ENCODE data around the gene CD48. TPM values are rescaled to one million over a fixed set of nuclear protein-coding genes. Genes with fewer than 3 reads are reported as not detected.
"Not testable (repeated sequence)": the region's sequence is repeated elsewhere in the genome, so short reads cannot be mapped to it uniquely, and the experiment has no call there.

Gene CD48
- total and polyA plus RNA-seq, 2 donors = 7.0 to 7.5 TPM

DNA sequence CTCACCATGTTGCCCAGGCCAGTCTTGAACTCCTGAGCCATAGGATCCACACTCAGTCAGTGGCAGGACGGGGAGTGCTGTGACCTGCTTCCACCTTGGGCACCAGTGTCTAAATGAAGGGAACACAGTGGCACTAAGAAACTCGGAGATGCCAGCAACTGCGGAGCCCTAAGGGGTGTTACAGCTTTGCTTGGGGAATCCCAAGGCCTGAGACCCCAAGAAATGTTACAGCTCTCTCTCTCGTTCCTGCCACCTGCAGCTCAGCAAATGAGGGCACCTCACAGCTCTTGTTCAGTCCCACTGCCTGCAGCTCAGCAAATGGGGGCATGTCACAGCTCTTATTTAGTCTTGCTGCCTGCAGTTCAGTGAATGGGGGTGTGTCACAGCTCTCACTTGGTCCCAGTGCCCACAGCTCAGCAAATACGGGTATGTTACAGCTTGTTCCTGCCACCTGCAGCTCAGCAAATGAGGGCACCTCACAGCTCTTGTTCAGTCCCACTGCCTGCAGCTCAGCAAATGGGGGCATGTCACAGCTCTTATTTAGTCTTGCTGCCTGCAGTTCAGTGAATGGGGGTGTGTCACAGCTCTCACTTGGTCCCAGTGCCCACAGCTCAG lies 2.5 kb upstream of the CD48 start:
- H3K4me3 ChIP-seq (ENCODE audit: low read depth, low read length); H3K36me3 ChIP-seq (ENCODE audit: insufficient read depth): not testable (repeated sequence)
- WGBS = 78% methylated on average over 5 of the region's 5 CpGs

GRCh38 chr1:160713161-160713560 lies 1.5 kb upstream of the CD48 start:
- no peaks in the 10 kb centered on the region for H3K4me1 ChIP-seq (ENCODE audit: insufficient read depth)
- H3K27ac ChIP-seq (ENCODE audit: low read depth) = no peak overlapping the region
- H3K4me3 ChIP-seq (ENCODE audit: low read depth, low read length) = no peak overlapping the region
- WGBS = 42% methylated on average over 1 of the region's 1 CpG
- H3K36me3 ChIP-seq (ENCODE audit: insufficient read depth) = no peaks in the 10 kb centered on the region
- DNase-seq (ENCODE audit: extremely low spot score) = no peak

More for the DNA sequence above, 2.5 kb upstream of the CD48 start:
- not testable (repeated sequence) for H3K4me1 ChIP-seq (ENCODE audit: insufficient read depth); H3K27ac ChIP-seq (ENCODE audit: low read depth); DNase-seq (ENCODE audit: extremely low spot score)

- WGBS = 65% methylated on average over 5 of the region's 5 CpGs
Measured at GRCh38 chr1:160712525-160713080, 981 bp upstream of the CD48 start.

DNA sequence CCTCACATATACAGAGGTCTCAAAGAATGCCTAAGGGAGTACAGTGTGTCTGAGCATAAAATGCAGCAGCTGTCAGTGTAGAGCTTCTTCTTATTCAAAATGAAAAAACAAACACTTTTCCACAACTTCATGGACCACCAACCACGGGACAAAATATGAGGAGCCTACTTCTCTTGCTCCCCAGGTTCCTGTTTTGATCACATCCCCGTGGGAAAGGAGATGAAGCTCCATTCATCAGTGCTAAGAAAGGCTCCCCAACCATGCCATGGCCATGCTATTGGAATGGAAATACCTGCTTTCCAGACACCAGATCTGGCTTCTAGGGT lies 383 bp downstream of the CD48 start:
- Histone ChIP-seq H3K4me1 (ENCODE audit: insufficient read depth) (no peaks in the 10 kb centered on the region), H3K27ac (ENCODE audit: low read depth) (no peak overlapping the region), H3K4me3 (ENCODE audit: low read depth, low read length) (peak overlapping the region; percentile 20), H3K36me3 (ENCODE audit: insufficient read depth) (no peaks in the 10 kb centered on the region)
- DNase-seq (ENCODE audit: extremely low spot score) = no peak
- 78% methylated on average over 2 of the region's 2 CpGs for WGBS

More at GRCh38 chr1:160712525-160713080, 981 bp upstream of the CD48 start:
- not testable (repeated sequence) for DNase-seq (ENCODE audit: extremely low spot score); H3K27ac ChIP-seq (ENCODE audit: low read depth); H3K4me3 ChIP-seq (ENCODE audit: low read depth, low read length); H3K36me3 ChIP-seq (ENCODE audit: insufficient read depth); H3K4me1 ChIP-seq (ENCODE audit: insufficient read depth)

- no peaks in the 10 kb centered on the region for H3K36me3 ChIP-seq (ENCODE audit: insufficient read depth)
- WGBS = 80% methylated on average over 4 of the region's 4 CpGs
- H3K4me3 ChIP-seq (ENCODE audit: low read depth, low read length) = peak overlapping the region; percentile 19
Measured at GRCh38 chr1:160710517-160711252, 937 bp downstream of the CD48 start.

DNA sequence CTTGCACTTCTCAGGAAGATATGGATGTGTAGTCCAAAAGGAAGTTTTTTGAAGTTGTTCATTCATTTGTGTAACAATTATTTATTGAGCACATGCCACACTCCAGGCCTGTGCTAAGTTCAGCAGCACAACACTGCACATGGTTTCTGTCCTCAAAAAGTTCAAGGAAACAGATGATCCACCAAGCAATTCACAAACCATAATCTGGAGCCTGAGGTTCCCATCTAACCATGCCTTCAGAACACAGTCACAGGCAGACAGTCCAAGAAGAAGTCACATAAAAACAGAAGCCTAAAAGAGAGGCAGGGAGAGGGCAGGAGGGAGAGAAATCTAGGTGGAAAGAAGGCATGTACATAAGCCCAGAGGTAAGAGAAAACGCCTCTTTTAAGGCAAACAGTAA lies 1.9 kb downstream of the CD48 start:
- Histone ChIP-seq H3K36me3 (ENCODE audit: insufficient read depth) (no peaks in the 10 kb centered on the region), H3K4me1 (ENCODE audit: insufficient read depth) (no peaks in the 10 kb centered on the region), H3K4me3 (ENCODE audit: low read depth, low read length) (no peak overlapping the region), H3K27ac (ENCODE audit: low read depth) (no peak overlapping the region)
- 67% methylated on average over 1 of the region's 1 CpG for WGBS
- DNase-seq (ENCODE audit: extremely low spot score) = no peak

More at GRCh38 chr1:160710517-160711252, 937 bp downstream of the CD48 start:
- no peak overlapping the region for H3K27ac ChIP-seq (ENCODE audit: low read depth)
- DNase-seq (ENCODE audit: extremely low spot score) = no peak
- no peaks in the 10 kb centered on the region for H3K4me1 ChIP-seq (ENCODE audit: insufficient read depth)

DNA sequence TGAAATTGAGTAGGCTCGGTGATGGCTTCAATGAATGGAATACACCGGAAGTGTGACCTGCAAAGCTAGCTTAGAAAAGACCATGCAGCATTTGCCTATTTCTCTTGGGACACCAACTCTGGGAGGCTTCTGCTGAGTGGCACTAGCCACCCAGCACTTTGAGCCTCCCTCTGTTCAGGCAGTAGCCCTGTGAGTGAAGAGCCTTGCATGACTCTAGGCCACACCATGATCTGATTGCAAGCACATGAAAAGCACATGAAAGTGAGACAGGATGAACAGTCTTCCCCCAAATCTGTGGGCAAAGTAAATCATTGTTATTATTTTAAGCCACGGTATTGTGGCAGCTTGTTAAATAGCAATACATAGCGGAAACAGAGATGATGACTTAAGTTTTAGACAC lies 2.8 kb downstream of the CD48 start:
- H3K36me3 ChIP-seq (ENCODE audit: insufficient read depth) = no peaks in the 10 kb centered on the region
- no peaks in the 10 kb centered on the region for H3K4me1 ChIP-seq (ENCODE audit: insufficient read depth)
- whole genome bisulfite sequencing = 76% methylated on average over 4 of the region's 4 CpGs
- no peak overlapping the region for H3K4me3 ChIP-seq (ENCODE audit: low read depth, low read length)
- H3K27ac ChIP-seq (ENCODE audit: low read depth) = no peak overlapping the region
- DNase-seq (ENCODE audit: extremely low spot score) = no peak

GRCh38 chr1:160708118-160708517 lies 3.5 kb downstream of the CD48 start:
- H3K4me3 ChIP-seq (ENCODE audit: low read depth, low read length) = no peak overlapping the region
- WGBS = 83% methylated on average over 4 of the region's 4 CpGs

GRCh38 chr1:160707236-160708064 lies 4.2 kb downstream of the CD48 start:
- DNase-seq (ENCODE audit: extremely low spot score) = no peak
- WGBS = 77% methylated on average over 8 of the region's 8 CpGs
- Histone ChIP-seq H3K27ac (ENCODE audit: low read depth) (no peak overlapping the region), H3K36me3 (ENCODE audit: insufficient read depth) (no peaks in the 10 kb centered on the region), H3K4me3 (ENCODE audit: low read depth, low read length) (no peak overlapping the region), H3K4me1 (ENCODE audit: insufficient read depth) (no peaks in the 10 kb centered on the region)

More at GRCh38 chr1:160708118-160708517, 3.5 kb downstream of the CD48 start:
- Histone ChIP-seq H3K36me3 (ENCODE audit: insufficient read depth) (no peaks in the 10 kb centered on the region), H3K4me1 (ENCODE audit: insufficient read depth) (no peaks in the 10 kb centered on the region), H3K27ac (ENCODE audit: low read depth) (no peak overlapping the region)
- no peak for DNase-seq (ENCODE audit: extremely low spot score)

DNA sequence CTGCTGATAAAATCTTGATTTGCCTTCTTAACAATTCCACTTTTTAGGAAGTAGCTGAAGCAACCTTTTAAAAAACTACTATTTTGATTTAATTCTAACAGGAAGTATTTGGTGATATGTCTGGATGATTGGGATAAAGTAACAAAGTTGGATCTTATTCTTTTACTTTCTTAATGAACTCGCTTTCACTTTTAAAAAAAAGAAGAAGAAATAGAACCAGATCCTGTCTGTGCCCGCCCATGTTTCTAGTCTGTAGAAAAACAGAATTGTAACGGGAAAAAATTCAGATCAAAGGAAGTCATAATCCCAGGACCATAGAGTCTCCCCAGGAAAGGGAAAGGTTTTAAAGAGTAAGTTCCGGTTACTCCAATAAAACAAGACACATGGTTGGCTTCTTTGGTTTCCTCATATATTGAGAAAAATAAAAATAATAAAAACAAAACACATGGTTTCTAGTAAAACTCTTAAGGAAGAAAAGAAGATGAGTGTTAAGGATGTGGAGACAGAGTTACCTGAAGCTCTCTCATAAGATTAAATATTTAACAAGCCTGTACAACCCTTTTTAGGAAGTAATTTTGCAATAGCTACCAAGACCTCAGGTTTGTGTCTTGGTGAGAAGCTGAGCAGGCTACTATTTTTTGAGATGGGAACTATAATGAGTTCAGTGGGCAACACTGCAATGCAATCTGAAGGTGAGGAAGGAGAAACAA lies 4.9 kb downstream of the CD48 start:
- Histone ChIP-seq H3K4me1 (ENCODE audit: insufficient read depth) (no peaks in the 10 kb centered on the region), H3K27ac (ENCODE audit: low read depth) (no peak overlapping the region), H3K4me3 (ENCODE audit: low read depth, low read length) (no peak overlapping the region), H3K36me3 (ENCODE audit: insufficient read depth) (no peaks in the 10 kb centered on the region)
- 46% methylated on average over 4 of the region's 4 CpGs for WGBS
- DNase-seq (ENCODE audit: extremely low spot score) = no peak

DNA sequence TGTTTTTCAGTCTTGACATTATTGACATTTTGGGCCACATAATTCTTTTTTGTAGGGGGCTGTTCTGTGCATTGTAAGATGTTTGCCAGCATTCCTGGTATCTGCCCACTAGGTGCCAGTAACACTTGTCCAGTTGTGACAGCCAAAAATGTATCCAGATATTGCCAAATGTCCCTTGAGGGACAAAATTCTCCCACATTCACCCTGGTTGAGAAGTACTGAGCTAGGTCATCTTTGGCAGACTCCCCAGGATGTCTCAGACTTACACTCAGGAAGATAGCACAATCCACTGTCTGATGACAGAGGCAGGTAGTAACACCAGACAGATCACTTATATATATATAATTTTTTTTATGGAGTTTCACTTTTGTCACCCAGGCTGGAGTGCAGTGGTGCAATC lies 5.9 kb downstream of the CD48 start:
- H3K4me3 ChIP-seq (ENCODE audit: low read depth, low read length) = no peak overlapping the region
- no peaks in the 10 kb centered on the region for H3K36me3 ChIP-seq (ENCODE audit: insufficient read depth)
- H3K4me1 ChIP-seq (ENCODE audit: insufficient read depth) = no peaks in the 10 kb centered on the region
- no peak overlapping the region for H3K27ac ChIP-seq (ENCODE audit: low read depth)
- no peak for DNase-seq (ENCODE audit: extremely low spot score)

DNA sequence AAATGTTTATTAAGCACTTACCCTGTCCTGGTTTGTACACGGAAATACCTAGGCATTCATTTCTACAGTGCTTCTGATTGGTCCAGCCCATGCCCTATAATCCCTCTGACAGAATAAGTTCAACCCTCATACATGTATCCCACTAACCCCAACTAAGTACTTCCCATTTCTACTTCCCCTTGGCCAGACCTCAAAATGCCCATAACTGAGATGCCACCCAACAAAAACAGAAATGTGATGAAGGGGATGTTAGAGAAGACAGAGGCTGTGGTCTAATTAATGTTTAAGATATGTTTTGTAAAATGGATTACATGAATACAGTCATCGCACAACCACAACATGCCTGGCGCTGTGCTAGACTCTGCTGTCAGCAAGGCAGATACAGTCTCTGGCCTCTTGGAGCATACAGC lies 6.4 kb downstream of the CD48 start:
- DNase-seq (ENCODE audit: extremely low spot score); H3K27ac ChIP-seq (ENCODE audit: low read depth); H3K4me1 ChIP-seq (ENCODE audit: insufficient read depth); H3K4me3 ChIP-seq (ENCODE audit: low read depth, low read length); H3K36me3 ChIP-seq (ENCODE audit: insufficient read depth): not testable (repeated sequence)
- 84% methylated on average over 3 of the region's 3 CpGs for WGBS

DNA sequence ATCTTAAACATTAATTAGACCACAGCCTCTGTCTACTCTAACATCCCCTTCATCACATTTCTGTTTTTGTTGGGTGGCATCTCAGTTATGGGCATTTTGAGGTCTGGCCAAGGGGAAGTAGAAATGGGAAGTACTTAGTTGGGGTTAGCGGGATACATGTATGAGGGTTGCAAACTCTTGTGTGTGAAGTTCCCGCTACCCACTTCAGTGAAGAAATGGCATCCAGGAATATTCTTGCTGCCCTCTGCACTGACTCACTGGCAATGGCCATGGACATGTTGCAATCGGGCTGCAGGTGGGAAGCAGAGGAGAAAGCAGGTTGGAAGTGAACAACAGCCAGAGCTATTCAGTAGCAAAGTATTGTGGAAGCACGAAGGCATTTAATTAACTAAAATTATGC lies 7.4 kb downstream of the CD48 start:
- H3K4me3 ChIP-seq (ENCODE audit: low read depth, low read length) = no peak overlapping the region
- 87% methylated on average over 4 of the region's 4 CpGs for WGBS
- H3K36me3 ChIP-seq (ENCODE audit: insufficient read depth) = no peaks in the 10 kb centered on the region
- DNase-seq (ENCODE audit: extremely low spot score) = no peak
- H3K27ac ChIP-seq (ENCODE audit: low read depth) = no peak overlapping the region
- no peaks in the 10 kb centered on the region for H3K4me1 ChIP-seq (ENCODE audit: insufficient read depth)

Measured in urinary bladder (tissue), 4 donors.